Spleen (tissue), 7 donors: ENCODE results near the gene CERT1.

Source experiments
- CTCF ChIP-seq, 11 experiments: fragments of 200-600 bp in 7 of 11; fragments of 450-650 bp in 4 of 11; sonication (generic) in 4 of 11; IDR thresholded peaks in 8 of 11; conservative IDR thresholded peaks in 3 of 11; 1 replicate in 7 of 11; 2 replicates in 4 of 11; pipeline versions ENCODE4 v1.4.0 to v1.8.0; 2016 to 2021; ENCODE audit warnings: antibody characterized with exemption in 11 of 11, inconsistent platforms in 4 of 11, mild to moderate bottlenecking in 1 of 11
- POLR2A ChIP-seq, 3 donors: fragments of 450-650 bp; IDR thresholded peaks; one replicate each; pipeline ENCODE4 v1.5.1; 2017; ENCODE audit warnings: antibody characterized with exemption in 3 of 3, mild to moderate bottlenecking in 1 of 3
- donor health status: DM: no; HTN: no; CAD: no; lungs with moderate emphysema.
- donor health status: DM: no; HTN: no; CAD: no.
- donor health status: DM: no; HTN: no; CAD: no.

- TF ChIP-seq POLR2A (IDR thresholded peaks at IDR 0.05) = no peak
- no peak for TF ChIP-seq CTCF (IDR thresholded peaks at IDR 0.05 in 8 of 11, conservative IDR thresholded peaks at IDR 0.05 in 3 of 11)
These were observed 72.2 kb downstream of the CERT1 start for GRCh38 chr5:75439276-75439675.
